GM06990 (cell line): ENCODE results near the gene EIF3A.

ENCODE experiments used
- DNase-seq: peaks from one replicate; pipeline ENCODE4 v3.0.0-alpha.2; 2011; ENCODE audit not compliant: insufficient read length; ENCODE audit errors: extremely low read depth
- H3K27me3 ChIP-seq: replicated peaks from 2 replicates; pipeline ENCODE4 v1.6.0; 2011; ENCODE audit warnings: low read length; ENCODE audit not compliant: control insufficient read depth, insufficient read depth
- H3K36me3 ChIP-seq: 2 replicates; pipeline ENCODE4 v1.5.1; 2011; ENCODE audit warnings: low read length; ENCODE audit not compliant: control insufficient read depth, insufficient read depth
- H3K4me3 ChIP-seq: replicated peaks from 2 replicates; pipeline ENCODE4 v1.5.1; 2011; ENCODE audit warnings: low read depth, mild to moderate bottlenecking, control low read depth, low read length
- TF ChIP-seq, protein P1 (sequence below): IDR thresholded peaks from 2 replicates; pipeline ENCODE4 v1.5.1; 2011; ENCODE audit warnings: low read length, control low read depth, mild to moderate bottlenecking, inconsistent platforms; ENCODE audit not compliant: insufficient read depth, poor library complexity, severe bottlenecking

EIF3A gene

DNA sequence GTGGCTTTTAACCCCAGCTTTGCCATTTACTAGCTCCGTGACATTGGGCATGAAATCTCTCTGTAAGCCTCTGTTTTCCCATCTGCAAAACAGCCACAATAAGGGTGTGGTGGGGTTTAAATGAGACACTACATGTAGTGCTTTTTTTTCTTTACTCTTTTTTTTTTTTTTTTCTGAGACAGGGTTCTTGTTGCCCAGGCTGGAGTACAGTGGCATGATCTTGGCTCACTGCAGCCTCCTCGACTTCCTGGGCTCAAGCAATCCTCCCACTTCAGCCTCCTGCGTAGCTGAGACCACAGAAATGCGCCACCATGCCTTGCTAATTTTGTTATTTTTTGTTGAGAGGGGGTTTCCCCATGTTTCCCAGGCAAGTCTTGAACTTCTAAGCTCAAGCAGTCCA is 15.0 kb upstream of the EIF3A start:
- Histone ChIP-seq H3K4me3 (no peak overlapping the region), H3K36me3 (no peaks in the 10 kb centered on the region), H3K27me3 (no peaks in the 10 kb centered on the region)
- TF ChIP-seq, protein P1, sequence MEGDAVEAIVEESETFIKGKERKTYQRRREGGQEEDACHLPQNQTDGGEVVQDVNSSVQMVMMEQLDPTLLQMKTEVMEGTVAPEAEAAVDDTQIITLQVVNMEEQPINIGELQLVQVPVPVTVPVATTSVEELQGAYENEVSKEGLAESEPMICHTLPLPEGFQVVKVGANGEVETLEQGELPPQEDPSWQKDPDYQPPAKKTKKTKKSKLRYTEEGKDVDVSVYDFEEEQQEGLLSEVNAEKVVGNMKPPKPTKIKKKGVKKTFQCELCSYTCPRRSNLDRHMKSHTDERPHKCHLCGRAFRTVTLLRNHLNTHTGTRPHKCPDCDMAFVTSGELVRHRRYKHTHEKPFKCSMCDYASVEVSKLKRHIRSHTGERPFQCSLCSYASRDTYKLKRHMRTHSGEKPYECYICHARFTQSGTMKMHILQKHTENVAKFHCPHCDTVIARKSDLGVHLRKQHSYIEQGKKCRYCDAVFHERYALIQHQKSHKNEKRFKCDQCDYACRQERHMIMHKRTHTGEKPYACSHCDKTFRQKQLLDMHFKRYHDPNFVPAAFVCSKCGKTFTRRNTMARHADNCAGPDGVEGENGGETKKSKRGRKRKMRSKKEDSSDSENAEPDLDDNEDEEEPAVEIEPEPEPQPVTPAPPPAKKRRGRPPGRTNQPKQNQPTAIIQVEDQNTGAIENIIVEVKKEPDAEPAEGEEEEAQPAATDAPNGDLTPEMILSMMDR, result no peak
- DNase-seq, result no peak

DNA sequence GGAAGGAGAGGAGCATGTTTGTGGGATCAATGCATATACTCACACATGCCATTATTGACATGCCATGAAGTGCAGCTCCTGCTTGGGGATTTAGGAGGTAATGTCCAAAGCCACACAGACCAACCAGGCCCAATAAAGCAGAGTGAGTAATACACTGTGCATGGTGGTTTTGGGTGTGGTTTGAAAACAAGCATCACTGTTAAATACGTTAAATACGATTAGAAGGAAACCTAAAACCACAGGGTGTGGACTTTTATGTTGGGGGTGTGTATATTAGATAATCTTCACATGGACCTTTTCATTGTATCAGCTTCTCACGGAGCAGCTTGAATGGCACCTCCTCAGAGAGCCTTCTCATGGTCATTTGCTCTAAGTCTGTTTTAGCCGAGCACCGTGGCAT is 10.4 kb upstream of the EIF3A start:
- H3K4me3 ChIP-seq, result no peak overlapping the region
- TF ChIP-seq, protein P1, result no peak
- H3K27me3 ChIP-seq, result no peaks in the 10 kb centered on the region
- no peaks in the 10 kb centered on the region for H3K36me3 ChIP-seq
- DNase-seq, result peak; percentile 32

DNA sequence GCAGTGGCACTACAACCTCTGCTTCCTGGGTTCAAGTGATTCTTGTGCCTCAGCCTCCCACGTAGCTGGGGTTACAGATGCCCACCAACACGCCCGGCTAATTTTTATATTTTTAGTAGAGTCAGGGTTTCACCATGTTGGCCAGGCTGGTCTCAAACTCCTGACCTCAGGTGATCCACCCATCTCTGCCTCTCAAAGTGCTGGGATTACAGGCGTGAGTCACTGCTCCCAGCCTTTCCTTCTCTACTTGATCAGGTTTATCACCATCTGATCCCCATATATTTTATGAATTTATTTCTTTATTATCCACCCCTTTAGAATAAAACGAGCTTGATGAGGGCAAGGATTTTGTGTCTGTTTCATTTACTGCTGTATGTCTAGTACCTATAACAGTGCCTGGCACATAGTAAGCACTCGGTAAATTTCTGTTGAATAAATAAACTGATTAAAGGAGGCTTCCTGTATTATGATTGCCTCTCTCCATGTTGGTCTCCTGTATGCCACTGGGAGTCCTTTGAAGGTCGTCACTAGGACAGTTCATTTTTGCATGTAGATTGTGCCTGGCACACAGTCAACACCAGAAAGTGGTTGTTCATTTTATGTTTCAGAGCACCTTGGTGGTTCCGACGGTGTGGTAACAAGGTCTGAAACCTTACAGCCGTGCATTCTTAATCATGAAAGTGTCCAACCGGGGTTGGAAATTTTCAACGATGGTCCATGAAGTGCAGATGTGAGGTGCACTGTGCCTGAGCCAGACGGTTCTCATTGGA is 9.6 kb upstream of the EIF3A start:
- no peaks in the 10 kb centered on the region for H3K27me3 ChIP-seq
- H3K36me3 ChIP-seq, result no peaks in the 10 kb centered on the region
- DNase-seq, result peak; percentile 37
- TF ChIP-seq, protein P1, result no peak
- no peak overlapping the region for H3K4me3 ChIP-seq

DNA sequence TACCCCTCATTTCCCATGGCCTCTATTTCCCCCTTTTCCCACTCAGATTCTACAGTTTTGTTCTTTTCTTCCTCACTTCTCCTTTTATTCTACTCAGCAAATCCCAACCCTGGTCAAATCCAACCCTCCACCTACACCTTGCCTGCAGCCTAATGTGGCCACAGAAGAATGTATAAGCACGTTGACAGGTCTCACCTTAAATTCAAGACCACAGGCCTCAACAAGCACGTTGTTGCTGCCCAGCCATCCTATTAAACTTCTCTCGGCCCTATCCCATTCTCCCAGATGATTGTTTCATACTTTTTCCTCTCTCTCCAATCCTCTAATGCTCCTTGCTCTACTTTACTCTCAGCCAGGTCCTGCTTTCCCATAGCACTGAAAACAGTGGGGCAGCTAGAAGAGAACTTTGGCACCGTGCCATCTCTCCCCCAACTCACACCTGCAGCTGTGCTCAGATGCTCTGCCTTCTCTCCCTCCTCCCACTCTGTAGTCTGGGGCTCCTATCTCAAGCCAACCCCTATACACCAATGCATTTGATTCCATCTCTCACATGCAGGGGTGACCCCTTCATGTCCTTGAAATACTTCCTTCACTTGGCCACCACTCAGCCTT is 6.8 kb upstream of the EIF3A start:
- TF ChIP-seq, protein P1, result no peak
- Histone ChIP-seq H3K27me3 (no peaks in the 10 kb centered on the region), H3K4me3 (no peak overlapping the region), H3K36me3 (no peaks in the 10 kb centered on the region)
- DNase-seq, result no peak

DNA sequence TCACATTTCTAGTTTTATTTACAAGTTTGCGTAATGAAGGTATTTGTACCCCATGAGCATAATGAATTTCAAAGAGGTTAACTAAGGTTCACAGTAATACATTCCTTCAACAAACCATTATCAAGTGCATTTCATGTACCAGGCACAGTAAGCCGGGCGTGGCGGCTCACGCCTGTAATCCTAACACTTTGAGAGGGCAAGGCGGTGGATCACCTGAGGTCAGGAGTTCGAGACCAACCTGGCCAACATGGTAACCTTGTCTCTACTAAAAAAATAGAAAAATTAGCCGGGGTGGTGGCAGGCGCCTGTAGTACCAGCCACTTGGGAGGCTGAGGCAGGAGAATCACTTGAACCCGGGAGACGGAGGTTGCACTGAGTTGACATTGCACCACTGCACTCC is 4.3 kb upstream of the EIF3A start:
- no peak for DNase-seq
- H3K4me3 ChIP-seq, result no peak overlapping the region
- TF ChIP-seq, protein P1, result no peak
- H3K27me3 ChIP-seq, result no peaks in the 10 kb centered on the region
- no peaks in the 10 kb centered on the region for H3K36me3 ChIP-seq
